Measurements from ENCODE around the gene PRH1. TPM values are rescaled to one million over a fixed set of nuclear protein-coding genes. Genes with fewer than 3 reads are reported as not detected.

PRH1 gene
- total RNA-seq, 1 experiment from 2014 or later: 5.7 TPM

- Histone ChIP-seq H3K9me3 (ENCODE audit: low read length) (no peaks in the 10 kb centered on the region), H3K4me2 (ENCODE audit: low read length) (no peak overlapping the region), H3K9me2 (replicated peaks; ENCODE audit: low read length) (no peaks in the 10 kb centered on the region), H3K27me3 (ENCODE audit: low read length) (no peaks in the 10 kb centered on the region), H4K20me1 (ENCODE audit: low read length) (no peaks in the 10 kb centered on the region), H3F3A (ENCODE audit: low read length, unreplicated experiment) (no peaks in the 10 kb centered on the region), H3K27ac (ENCODE audit: low read length) (no peak overlapping the region), H3K36me3 (ENCODE audit: low read depth, low read length) (no peaks in the 10 kb centered on the region), H3K79me2 (ENCODE audit: low read length) (no peaks in the 10 kb centered on the region), H2AFZ (ENCODE audit: low read length) (no peak overlapping the region), H3K4me1 (ENCODE audit: insufficient read depth, low read length) (no peaks in the 10 kb centered on the region), H3K9ac (ENCODE audit: low read length) (no peak overlapping the region), H3K4me3 (ENCODE audit: low read length) (no peak overlapping the region)
- ATAC-seq (no peak), DNase-seq (no peak)
- intact Hi-C loops (cut with micrococcal nuclease): no loop called here
- BruUV-seq (replicated peaks): no TSS peak
- TF ChIP-seq CTCF (conservative IDR thresholded peaks at IDR 0.05; ENCODE audit: low read depth, low read length): no peak
- no peak for TF ChIP-seq EZH2phosphoT487 (IDR thresholded peaks at IDR 0.05; ENCODE audit: borderline replicate concordance, low read length)
- no peak for TF ChIP-seq EZH2 (IDR thresholded peaks at IDR 0.05; ENCODE audit: low read length, unreplicated experiment)
- CTCF ChIA-PET: no interaction called here
- POLR2A ChIA-PET (ENCODE audit: unreplicated experiment): no interaction called here
These were observed 20.4 kb downstream of the PRH1 start for GRCh38 chr12:10863512-10864218.

GRCh38 chr12:10861366-10861765, 22.7 kb downstream of the PRH1 start:
- H3K9me2 ChIP-seq (replicated peaks; ENCODE audit: low read length): no peaks in the 10 kb centered on the region
- no peak overlapping the region for H3K9ac ChIP-seq (ENCODE audit: low read length)
- POLR2A ChIA-PET (ENCODE audit: unreplicated experiment): no interaction called here
- ATAC-seq (no peak), DNase-seq (peak; percentile 6)
- H3K36me3 ChIP-seq (ENCODE audit: low read depth, low read length): no peaks in the 10 kb centered on the region
- H3F3A ChIP-seq (ENCODE audit: low read length, unreplicated experiment): no peaks in the 10 kb centered on the region
- no peaks in the 10 kb centered on the region for H4K20me1 ChIP-seq (ENCODE audit: low read length)
- H3K4me2 ChIP-seq (ENCODE audit: low read length): no peak overlapping the region
- H3K9me3 ChIP-seq (ENCODE audit: low read length): peaks cover 4% of the 10 kb centered on the region; the same call in 1 of the 2 replicates
- no peak overlapping the region for H2AFZ ChIP-seq (ENCODE audit: low read length)
- no peaks in the 10 kb centered on the region for H3K4me1 ChIP-seq (ENCODE audit: insufficient read depth, low read length)
- BruUV-seq (replicated peaks): no TSS peak
- no peak overlapping the region for H3K4me3 ChIP-seq (ENCODE audit: low read length)
- CTCF ChIA-PET: no interaction called here
- intact Hi-C loops (cut with micrococcal nuclease): no loop called here
- TF ChIP-seq EZH2 (IDR thresholded peaks at IDR 0.05; ENCODE audit: low read length, unreplicated experiment) (no peak), EZH2phosphoT487 (IDR thresholded peaks at IDR 0.05; ENCODE audit: borderline replicate concordance, low read length) (no peak), CTCF (conservative IDR thresholded peaks at IDR 0.05; ENCODE audit: low read depth, low read length) (no peak)
- H3K27ac ChIP-seq (ENCODE audit: low read length): no peak overlapping the region
- H3K79me2 ChIP-seq (ENCODE audit: low read length): no peaks in the 10 kb centered on the region
- no peaks in the 10 kb centered on the region for H3K27me3 ChIP-seq (ENCODE audit: low read length)

GRCh38 chr12:10855807-10856206, 28.2 kb downstream of the PRH1 start:
- intact Hi-C loops (cut with micrococcal nuclease): no loop called here
- Histone ChIP-seq H4K20me1 (ENCODE audit: low read length) (no peaks in the 10 kb centered on the region), H3K79me2 (ENCODE audit: low read length) (no peaks in the 10 kb centered on the region), H3K4me2 (ENCODE audit: low read length) (no peak overlapping the region), H3K36me3 (ENCODE audit: low read depth, low read length) (no peaks in the 10 kb centered on the region; the same call in 1 of the 2 replicates), H3K4me1 (ENCODE audit: insufficient read depth, low read length) (peaks cover 11% of the 10 kb centered on the region), H3K9ac (ENCODE audit: low read length) (no peak overlapping the region), H3F3A (ENCODE audit: low read length, unreplicated experiment) (no peaks in the 10 kb centered on the region), H2AFZ (ENCODE audit: low read length) (no peak overlapping the region), H3K9me2 (replicated peaks; ENCODE audit: low read length) (no peaks in the 10 kb centered on the region), H3K27me3 (ENCODE audit: low read length) (no peaks in the 10 kb centered on the region), H3K27ac (ENCODE audit: low read length) (no peak overlapping the region), H3K4me3 (ENCODE audit: low read length) (no peak overlapping the region), H3K9me3 (ENCODE audit: low read length) (peaks cover 4% of the 10 kb centered on the region; the same call in 1 of the 2 replicates)
- TF ChIP-seq EZH2phosphoT487 (IDR thresholded peaks at IDR 0.05; ENCODE audit: borderline replicate concordance, low read length): no peak
- no peak for TF ChIP-seq CTCF (conservative IDR thresholded peaks at IDR 0.05; ENCODE audit: low read depth, low read length)
- no peak for TF ChIP-seq EZH2 (IDR thresholded peaks at IDR 0.05; ENCODE audit: low read length, unreplicated experiment)
- CTCF ChIA-PET: no interaction called here
- no peak for DNase-seq
- POLR2A ChIA-PET (ENCODE audit: unreplicated experiment): no interaction called here
- no TSS peak for BruUV-seq (replicated peaks)
- no peak for ATAC-seq
